ENCODE results near the gene GPAT3. TPM values are rescaled to one million over a fixed set of nuclear protein-coding genes. Genes with fewer than 3 reads are reported as not detected.

The GPAT3 gene
- total RNA-seq, 3 donors from 2014 or later (not counting 1 experiment from before 2014, with no cell fraction given) = 0.54 to 11.3 (median 1.2) TPM

DNA sequence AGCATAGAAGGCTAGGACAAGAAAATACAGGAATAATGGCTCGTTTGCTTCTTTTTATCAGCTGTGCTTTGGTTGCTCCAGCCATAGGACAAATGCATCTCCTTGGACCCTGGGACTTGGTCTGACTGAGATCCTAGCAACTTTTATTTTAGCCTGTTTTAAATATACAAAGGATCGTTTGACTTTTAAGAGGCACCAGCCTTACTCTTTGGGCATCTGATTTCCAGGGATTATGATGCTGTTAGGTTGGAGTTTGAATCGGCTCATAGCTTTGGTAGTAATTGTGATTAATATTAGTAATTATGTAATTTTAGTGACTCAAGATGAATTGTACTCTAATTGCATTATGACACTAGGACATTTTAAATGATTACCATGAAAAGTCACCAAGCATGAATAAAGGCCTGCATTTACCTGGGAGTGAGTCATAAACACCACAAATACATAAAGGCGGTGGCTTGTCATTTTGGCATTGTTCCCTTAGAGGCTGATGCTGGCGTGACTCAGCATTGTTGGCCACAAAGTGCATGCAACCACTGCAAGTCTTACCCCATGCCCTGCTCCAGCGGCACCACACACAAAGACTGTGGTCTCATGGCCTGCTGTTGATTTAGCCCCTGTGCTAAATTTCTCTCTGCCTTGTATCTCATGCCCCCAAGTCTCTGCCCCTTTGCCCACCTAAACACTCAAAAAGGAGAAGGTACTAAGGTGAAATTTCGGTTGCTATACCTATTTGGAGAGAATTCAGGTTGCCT, 12.4 kb downstream of the GPAT3 start:
- TF ChIP-seq, protein P1, sequence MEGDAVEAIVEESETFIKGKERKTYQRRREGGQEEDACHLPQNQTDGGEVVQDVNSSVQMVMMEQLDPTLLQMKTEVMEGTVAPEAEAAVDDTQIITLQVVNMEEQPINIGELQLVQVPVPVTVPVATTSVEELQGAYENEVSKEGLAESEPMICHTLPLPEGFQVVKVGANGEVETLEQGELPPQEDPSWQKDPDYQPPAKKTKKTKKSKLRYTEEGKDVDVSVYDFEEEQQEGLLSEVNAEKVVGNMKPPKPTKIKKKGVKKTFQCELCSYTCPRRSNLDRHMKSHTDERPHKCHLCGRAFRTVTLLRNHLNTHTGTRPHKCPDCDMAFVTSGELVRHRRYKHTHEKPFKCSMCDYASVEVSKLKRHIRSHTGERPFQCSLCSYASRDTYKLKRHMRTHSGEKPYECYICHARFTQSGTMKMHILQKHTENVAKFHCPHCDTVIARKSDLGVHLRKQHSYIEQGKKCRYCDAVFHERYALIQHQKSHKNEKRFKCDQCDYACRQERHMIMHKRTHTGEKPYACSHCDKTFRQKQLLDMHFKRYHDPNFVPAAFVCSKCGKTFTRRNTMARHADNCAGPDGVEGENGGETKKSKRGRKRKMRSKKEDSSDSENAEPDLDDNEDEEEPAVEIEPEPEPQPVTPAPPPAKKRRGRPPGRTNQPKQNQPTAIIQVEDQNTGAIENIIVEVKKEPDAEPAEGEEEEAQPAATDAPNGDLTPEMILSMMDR (IDR thresholded peaks at IDR 0.05) = no peak
- no peak overlapping the region for H3K27ac ChIP-seq (ENCODE audit: low read length)
- peaks cover 7 to 15% of the 10 kb centered on the region in 2 donors for H3K4me1 Mint-ChIP-seq
- no peaks in the 10 kb centered on the region for H3K4me1 ChIP-seq (ENCODE audit: control insufficient read depth, insufficient read depth, low read length)
- H3K36me3 Mint-ChIP-seq = no peaks in the 10 kb centered on the region
- no peaks in the 10 kb centered on the region for H3K9me3 Mint-ChIP-seq
- no peak overlapping the region for H3K27ac Mint-ChIP-seq
- ATAC-seq (peak in 2 of 3 donors; percentile 37 to 79), DNase-seq (peak in 1 of 2 donors; percentile 47)
- intact Hi-C loops (cut with micrococcal nuclease) = no loop called here
- no peaks in the 10 kb centered on the region for H3K9me3 ChIP-seq (ENCODE audit: control insufficient read depth, insufficient read depth, low read length)
- no peaks in the 10 kb centered on the region for H3K27me3 Mint-ChIP-seq (ENCODE audit: low read depth in 2 of 2)
- no peak overlapping the region for H3K4me3 ChIP-seq (ENCODE audit: low read length)
- no peaks in the 10 kb centered on the region for H3K36me3 ChIP-seq (ENCODE audit: control insufficient read depth, insufficient read depth, low read length)
- no peaks in the 10 kb centered on the region for H3K27me3 ChIP-seq (ENCODE audit: control insufficient read depth, insufficient read depth, low read length)
- 38% methylated on average over 6 of the region's 7 CpGs for WGBS (ENCODE audit: insufficient coverage)
- no peak overlapping the region for H3K4me3 Mint-ChIP-seq

DNA sequence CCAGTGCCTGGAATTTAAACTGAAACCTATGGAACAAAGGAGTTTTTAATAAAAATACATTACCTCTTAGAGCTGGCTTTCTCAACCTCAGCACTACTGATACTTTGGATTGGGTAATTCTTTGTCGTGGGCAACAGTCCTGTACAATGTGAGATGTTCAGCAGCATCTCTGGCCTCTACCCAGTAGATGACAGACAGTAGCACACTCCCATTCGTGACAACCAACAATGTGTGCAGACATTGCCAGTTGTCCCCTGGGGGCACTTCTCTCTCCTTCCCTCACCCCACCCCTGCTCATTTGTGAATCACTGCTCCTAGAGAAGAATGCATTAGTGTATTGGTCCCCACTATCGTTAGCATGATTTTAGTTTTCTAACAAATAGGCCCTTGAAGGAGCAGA, 16.2 kb downstream of the GPAT3 start:
- H3K27me3 ChIP-seq (ENCODE audit: control insufficient read depth, insufficient read depth, low read length) = no peaks in the 10 kb centered on the region
- no peaks in the 10 kb centered on the region for H3K36me3 ChIP-seq (ENCODE audit: control insufficient read depth, insufficient read depth, low read length)
- ATAC-seq (no peak), DNase-seq (no peak)
- WGBS (ENCODE audit: insufficient coverage) = 89% methylated on average over 3 of the region's 3 CpGs
- Mint-ChIP-seq H3K27me3 (ENCODE audit: low read depth in 2 of 2) (no peaks in the 10 kb centered on the region), H3K27ac (no peak overlapping the region), H3K36me3 (no peaks in the 10 kb centered on the region), H3K4me1 (peaks cover 7 to 15% of the 10 kb centered on the region in 2 donors), H3K9me3 (no peaks in the 10 kb centered on the region), H3K4me3 (no peak overlapping the region)
- H3K9me3 ChIP-seq (ENCODE audit: control insufficient read depth, insufficient read depth, low read length) = no peaks in the 10 kb centered on the region
- no peaks in the 10 kb centered on the region for H3K4me1 ChIP-seq (ENCODE audit: control insufficient read depth, insufficient read depth, low read length)
- intact Hi-C loops (cut with micrococcal nuclease) = no loop called here
- H3K4me3 ChIP-seq (ENCODE audit: low read length) = no peak overlapping the region
- H3K27ac ChIP-seq (ENCODE audit: low read length) = no peak overlapping the region
- TF ChIP-seq, protein P1 (IDR thresholded peaks at IDR 0.05) = no peak

DNA sequence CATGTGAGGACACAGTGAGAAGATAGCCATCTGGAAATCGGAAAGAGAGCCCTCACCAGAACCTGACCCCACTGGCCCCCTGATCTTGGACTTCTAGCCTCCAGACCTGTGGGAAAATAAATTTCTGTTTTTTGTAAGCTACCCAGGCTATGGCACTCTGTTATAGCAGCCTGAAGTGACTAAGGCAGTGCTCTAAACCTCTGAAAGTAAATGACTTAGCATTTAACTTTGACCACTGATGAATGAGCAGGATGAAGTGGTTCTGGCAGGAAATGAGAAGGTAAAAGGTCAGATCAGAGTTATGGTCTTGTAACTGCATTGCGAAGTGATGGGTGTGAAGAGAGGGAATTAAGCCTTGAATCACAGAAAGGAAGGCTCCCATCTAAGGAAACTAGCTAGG, 17.0 kb downstream of the GPAT3 start:
- no peaks in the 10 kb centered on the region for H3K9me3 Mint-ChIP-seq
- Histone ChIP-seq H3K36me3 (ENCODE audit: control insufficient read depth, insufficient read depth, low read length) (no peaks in the 10 kb centered on the region), H3K9me3 (ENCODE audit: control insufficient read depth, insufficient read depth, low read length) (no peaks in the 10 kb centered on the region), H3K4me3 (ENCODE audit: low read length) (no peak overlapping the region), H3K27me3 (ENCODE audit: control insufficient read depth, insufficient read depth, low read length) (no peaks in the 10 kb centered on the region), H3K27ac (ENCODE audit: low read length) (no peak overlapping the region), H3K4me1 (ENCODE audit: control insufficient read depth, insufficient read depth, low read length) (no peaks in the 10 kb centered on the region)
- TF ChIP-seq, protein P1 (IDR thresholded peaks at IDR 0.05) = no peak
- no peak overlapping the region for H3K27ac Mint-ChIP-seq
- no peak overlapping the region for H3K4me3 Mint-ChIP-seq
- 26% methylated on average over 2 of the region's 2 CpGs for WGBS (ENCODE audit: insufficient coverage)
- peaks cover 7 to 15% of the 10 kb centered on the region in 2 donors for H3K4me1 Mint-ChIP-seq
- DNase-seq (no peak), ATAC-seq (peak in 2 of 3 donors; percentile 35 to 82)
- no peaks in the 10 kb centered on the region for H3K36me3 Mint-ChIP-seq
- intact Hi-C loops (cut with micrococcal nuclease) = no loop called here
- H3K27me3 Mint-ChIP-seq (ENCODE audit: low read depth in 2 of 2) = no peaks in the 10 kb centered on the region
